ENCODE results near the gene VENTX. TPM values are rescaled to one million over a fixed set of nuclear protein-coding genes. Genes with fewer than 3 reads are reported as not detected.

VENTX gene
- total and polyA plus RNA-seq, 2 of the 4 experiments (the other 2 are of a cell fraction): not detected

- H3K27ac ChIP-seq (ENCODE audit: insufficient read depth, low read length): no peak overlapping the region
- ChIA-PET CTCF (interaction anchor here (0.6 kb wide), 1 partner anchor 861 kb away, joined by 4 read pairs; no protein-coding TSS in a partner anchor), POLR2A (ENCODE audit: unreplicated experiment) (no interaction called here)
- no peak overlapping the region for H2BK5ac ChIP-seq (ENCODE audit: low read depth, low read length, poor library complexity, severe bottlenecking)
- dilution Hi-C loops (cut with HindIII; ENCODE audit: low sequenced_read_pairs, unreplicated experiment): no loop called here
- H3K14ac ChIP-seq (replicated peaks; ENCODE audit: low read depth, low read length): no peak overlapping the region
- ATAC-seq (ENCODE audit: low read depth) (no peak), DNase-seq (no peak)
- BruUV-seq (replicated peaks): no TSS peak
- no peaks in the 10 kb centered on the region for H3K4me1 ChIP-seq (ENCODE audit: control insufficient read depth, insufficient read depth, low read length)
- no peak overlapping the region for H3K4me3 ChIP-seq (ENCODE audit: insufficient read depth, low read depth, low read length)
- intact Hi-C loops (cut with micrococcal nuclease): no loop called here
- H2AK5ac ChIP-seq (ENCODE audit: low read depth, low read length): no peak overlapping the region
- no peak overlapping the region for H2AK9ac ChIP-seq (replicated peaks; ENCODE audit: low read depth, low read length, poor library complexity)
- no peak overlapping the region for H3K9ac ChIP-seq (ENCODE audit: low read depth, low read length)
- no peak overlapping the region for H3K4me2 ChIP-seq (ENCODE audit: low read depth, low read length)
- no peaks in the 10 kb centered on the region for H3K9me1 ChIP-seq (ENCODE audit: insufficient read depth, low read length)
- H3K79me1 ChIP-seq (ENCODE audit: low read depth in 1 of 2, low read length in 2 of 2): no peaks in the 10 kb centered on the region
- no peak overlapping the region for H2BK120ac ChIP-seq (ENCODE audit: low read depth, low read length)
- no peaks in the 10 kb centered on the region for H3K36me3 ChIP-seq (ENCODE audit: control insufficient read depth, insufficient read depth, low read length)
- no peak for TF ChIP-seq CHD1 (IDR thresholded peaks at IDR 0.05; ENCODE audit: low read depth, low read length)
- TF ChIP-seq POLR2A (IDR thresholded peaks at IDR 0.05; ENCODE audit: low read depth, low read length): no peak
- no peak for TF ChIP-seq NFE2L2 (IDR thresholded peaks at IDR 0.05; ENCODE audit: low read depth, low read length)
- no peak for TF ChIP-seq MAFK (IDR thresholded peaks at IDR 0.05; ENCODE audit: low read depth, low read length)
- H4K20me1 ChIP-seq (ENCODE audit: insufficient read depth, low read length): no peaks in the 10 kb centered on the region
- H3K23ac ChIP-seq (ENCODE audit: low read depth, low read length): no peak overlapping the region
- no peak overlapping the region for H4K5ac ChIP-seq (ENCODE audit: low read depth, low read length)
- H4K91ac ChIP-seq (ENCODE audit: insufficient read depth, low read depth, low read length): no peak overlapping the region
- H3K4ac ChIP-seq (ENCODE audit: low read depth, low read length): no peak overlapping the region
- H2BK15ac ChIP-seq (ENCODE audit: low read depth, low read length): no peak overlapping the region
- WGBS, 2 experiments (ENCODE audit: extremely low coverage in 2 of 2, insufficient read length in 1 of 2): no CpG with 5 or more reads among the region's 25 CpGs
- in situ Hi-C loops (cut with MboI; ENCODE audit: low sequenced_read_pairs): no loop called here
- no peak overlapping the region for H3K18ac ChIP-seq (ENCODE audit: low read depth, low read length)
- no peak overlapping the region for H2BK20ac ChIP-seq (ENCODE audit: low read depth, low read length)
- H3K9me3 ChIP-seq (ENCODE audit: control insufficient read depth, insufficient read depth, low read length): peaks cover 2% of the 10 kb centered on the region; the same call in 1 of the 2 replicates
- no peak overlapping the region for H4K8ac ChIP-seq (ENCODE audit: low read depth in 2 of 2, low read length in 2 of 2)
- no peak overlapping the region for H3K56ac ChIP-seq (ENCODE audit: extremely low read depth, insufficient read depth, low read length)
- no peak overlapping the region for H2AFZ ChIP-seq (replicated peaks; ENCODE audit: low read length, poor library complexity)
- peaks cover 12% of the 10 kb centered on the region; the same call in 1 of the 2 replicates for H3K27me3 ChIP-seq (ENCODE audit: control insufficient read depth, insufficient read depth, low read length)
These were observed 19.7 kb upstream of the VENTX start for GRCh38 chr10:133217800-133218589.
